Measurements from ENCODE around the gene BEAN1.
"Not testable (repeated sequence)": the region's sequence is repeated elsewhere in the genome, so short reads cannot be mapped to it uniquely, and the experiment has no call there.

BEAN1 gene

GRCh38 chr16:66487580-66488275 lies 60.6 kb downstream of the BEAN1 start:
- no peak for DNase-seq

- no peak for DNase-seq
These were observed 61.4 kb downstream of the BEAN1 start for GRCh38 chr16:66488505-66488904.

- DNase-seq = no peak
These were observed 62.3 kb downstream of the BEAN1 start for GRCh38 chr16:66489385-66489784.

- DNase-seq = no peak
These were observed 62.7 kb downstream of the BEAN1 start for GRCh38 chr16:66489818-66490217.

- no peak for DNase-seq
These were observed 64.0 kb downstream of the BEAN1 start for GRCh38 chr16:66490774-66491715.

- no peak for DNase-seq
These were observed 64.6 kb downstream of the BEAN1 start for GRCh38 chr16:66491716-66492064.

GRCh38 chr16:66493490-66494401 lies 66.7 kb downstream of the BEAN1 start:
- DNase-seq = no peak

GRCh38 chr16:66494916-66495315 lies 67.8 kb downstream of the BEAN1 start:
- DNase-seq = no peak

- no peak for DNase-seq
These were observed 68.3 kb downstream of the BEAN1 start for GRCh38 chr16:66495440-66495839.

- DNase-seq = not testable (repeated sequence)
These were observed 69.1 kb downstream of the BEAN1 start for GRCh38 chr16:66496226-66496625.

- not testable (repeated sequence) for DNase-seq
These were observed 70.8 kb downstream of the BEAN1 start for GRCh38 chr16:66497921-66498320.

GRCh38 chr16:66501563-66501962 lies 74.5 kb downstream of the BEAN1 start:
- not testable (repeated sequence) for DNase-seq

- DNase-seq = no peak
These were observed 75.2 kb downstream of the BEAN1 start for GRCh38 chr16:66502020-66502913.

- no peak for DNase-seq
These were observed 75.9 kb downstream of the BEAN1 start for GRCh38 chr16:66503030-66503429.

- DNase-seq = no peak
These were observed 76.5 kb downstream of the BEAN1 start for GRCh38 chr16:66503612-66504011.

GRCh38 chr16:66507731-66508239 lies 80.7 kb downstream of the BEAN1 start:
- DNase-seq = no peak

- no peak for DNase-seq
These were observed 81.3 kb downstream of the BEAN1 start for GRCh38 chr16:66508248-66508913.

GRCh38 chr16:66508914-66509496 lies 81.9 kb downstream of the BEAN1 start:
- no peak for DNase-seq

GRCh38 chr16:66509576-66509975 lies 82.5 kb downstream of the BEAN1 start:
- DNase-seq = no peak

- DNase-seq = no peak
These were observed 83.2 kb downstream of the BEAN1 start for GRCh38 chr16:66510298-66510697.
